Stomach (tissue), 9 donors: ENCODE results near the gene SLIT1. TPM values are rescaled to one million over a fixed set of nuclear protein-coding genes. Genes with fewer than 3 reads are reported as not detected.

Experiments
- DNase-seq, 2 donors: peaks; one replicate each; pipeline versions ENCODE4 v3.0.0 to v3.0.0-alpha.2; 2013 to 2019
- H3K27ac ChIP-seq, 5 donors: fragments of 200-600 bp in 4 of 5; sonication (generic) in 4 of 5; one replicate each; pipeline ENCODE4 v1.5.1; 2013 to 2019; ENCODE audit warnings: mild to moderate bottlenecking in 1 of 5, moderate library complexity in 1 of 5
- H3K27me3 ChIP-seq, 3 donors: fragments of 200-600 bp; sonication (generic); one replicate each; pipeline ENCODE4 v1.5.1; 2017 to 2019; ENCODE audit warnings: mixed run types in 1 of 3
- H3K36me3 ChIP-seq, 4 donors: fragments of 200-600 bp; sonication (generic); 1 replicate in 3 of 4; 2 replicates in 1 of 4; pipeline ENCODE4 v1.5.1; 2016 to 2019
- H3K4me1 ChIP-seq, 4 donors: fragments of 200-600 bp; sonication (generic); one replicate each; pipeline ENCODE4 v1.5.1; 2016 to 2019
- H3K4me3 ChIP-seq, 4 donors: fragments of 200-600 bp; sonication (generic) in 3 of 4; one replicate each; pipeline ENCODE4 v1.5.1; 2016 to 2019; ENCODE audit warnings: mild to moderate bottlenecking in 1 of 4
- H3K9me3 ChIP-seq, 4 donors: fragments of 200-600 bp; sonication (generic); one replicate each; pipeline ENCODE4 v1.5.1; 2016 to 2019
- EP300 ChIP-seq: sonication (generic); formaldehyde crosslinking; IDR thresholded peaks from one replicate; pipeline ENCODE4 v1.6.1; 2017; ENCODE audit warnings: antibody characterized with exemption
- POLR2A ChIP-seq, 4 donors: fragments of 450-650 bp; IDR thresholded peaks; one replicate each; pipeline ENCODE4 v1.6.1; 2016; ENCODE audit warnings: antibody characterized with exemption in 4 of 4, control low read depth in 2 of 4, mild to moderate bottlenecking in 1 of 4, moderate library complexity in 1 of 4
- POLR2AphosphoS5 ChIP-seq, 3 donors: sonication (generic); formaldehyde crosslinking; IDR thresholded peaks; one replicate each; pipeline ENCODE4 v1.6.1; 2016; ENCODE audit warnings: antibody characterized with exemption in 3 of 3
- WGBS, 5 donors: extraction: QIAGEN DNeasy Blood & Tissue Kit in 3 of 5; methylation state at CpG; one replicate each; pipeline versions ENCODE4 v1.1.5 to v1.1.7; 2013 to 2018; 5-methylcytosine and 5-hydroxymethylcytosine counted together
- intact Hi-C: fragments of 100-400 bp; cut with DNase I; formaldehyde crosslinking; loops from one replicate; pipeline ENCODE4 v1.15.1; 2023; ENCODE audit warnings: low total_unique reads
- polyA plus RNA-seq, 3 donors: library from polyadenylated mRNA; stranded (reverse); fragments of 200-250 nt; gene quantifications; one replicate each; pipeline ENCODE4 v1.2.3, GENCODE V29; 2013
- total RNA-seq, 5 donors: library from RNA; depleted of rRNA; stranded (reverse); fragments of >200 nt; gene quantifications; one replicate each; pipeline versions ENCODE4 v1.1.0 to v1.2.3, GENCODE V29; 2014 to 2016
- TF ChIP-seq, protein P1 (sequence below), 7 experiments: fragments of 450-650 bp in 4 of 7; fragments of 200-600 bp in 3 of 7; sonication (generic) in 3 of 7; IDR thresholded peaks; one replicate each; pipeline ENCODE4 v1.5.1; 2016 to 2019; ENCODE audit warnings: antibody characterized with exemption in 7 of 7, control low read depth in 2 of 7, mild to moderate bottlenecking in 1 of 7
- donor health status: healthy with polysubstance abuse.
- donor health status: Bipolar disorder and iron deficiency.
- donor health status: healthy.

The SLIT1 gene
- total and polyA plus RNA-seq, 8 donors: under 0.01 to 6.1 (median 0.44) TPM

DNA sequence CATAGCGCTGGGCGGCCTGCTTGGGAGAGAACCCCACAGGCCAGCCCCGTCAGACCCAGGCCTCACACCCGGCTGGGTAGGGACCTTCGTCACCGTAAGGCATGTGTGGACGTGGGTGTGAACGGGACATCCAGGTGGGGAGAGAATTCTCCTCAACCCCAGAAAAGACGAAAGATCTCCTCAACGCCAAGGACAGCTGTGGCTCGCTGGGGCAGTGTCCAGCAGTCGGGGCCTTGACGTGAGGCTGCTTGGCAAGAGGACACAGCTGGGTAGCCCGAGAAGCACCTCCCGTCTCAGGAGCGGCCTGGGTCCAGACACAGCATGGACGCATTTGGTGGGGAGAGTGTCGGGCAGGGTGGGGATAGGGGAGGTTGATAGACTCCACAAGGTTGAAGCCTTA, 1.2 kb upstream of the SLIT1 start:
- TF ChIP-seq, protein P1, sequence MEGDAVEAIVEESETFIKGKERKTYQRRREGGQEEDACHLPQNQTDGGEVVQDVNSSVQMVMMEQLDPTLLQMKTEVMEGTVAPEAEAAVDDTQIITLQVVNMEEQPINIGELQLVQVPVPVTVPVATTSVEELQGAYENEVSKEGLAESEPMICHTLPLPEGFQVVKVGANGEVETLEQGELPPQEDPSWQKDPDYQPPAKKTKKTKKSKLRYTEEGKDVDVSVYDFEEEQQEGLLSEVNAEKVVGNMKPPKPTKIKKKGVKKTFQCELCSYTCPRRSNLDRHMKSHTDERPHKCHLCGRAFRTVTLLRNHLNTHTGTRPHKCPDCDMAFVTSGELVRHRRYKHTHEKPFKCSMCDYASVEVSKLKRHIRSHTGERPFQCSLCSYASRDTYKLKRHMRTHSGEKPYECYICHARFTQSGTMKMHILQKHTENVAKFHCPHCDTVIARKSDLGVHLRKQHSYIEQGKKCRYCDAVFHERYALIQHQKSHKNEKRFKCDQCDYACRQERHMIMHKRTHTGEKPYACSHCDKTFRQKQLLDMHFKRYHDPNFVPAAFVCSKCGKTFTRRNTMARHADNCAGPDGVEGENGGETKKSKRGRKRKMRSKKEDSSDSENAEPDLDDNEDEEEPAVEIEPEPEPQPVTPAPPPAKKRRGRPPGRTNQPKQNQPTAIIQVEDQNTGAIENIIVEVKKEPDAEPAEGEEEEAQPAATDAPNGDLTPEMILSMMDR (IDR thresholded peaks at IDR 0.05): no peak
- TF ChIP-seq POLR2AphosphoS5 (IDR thresholded peaks at IDR 0.05) (no peak), EP300 (no peak), POLR2A (IDR thresholded peaks at IDR 0.05) (no peak)
- H3K4me1 ChIP-seq: peaks cover 8 to 16% (median 13%) of the 10 kb centered on the region in 4 donors
- no peak overlapping the region for H3K27ac ChIP-seq
- WGBS, 5 donors: 87 to 91% (median 89%) methylated on average over 13 to 18 of the region's 18 CpGs
- no peaks in the 10 kb centered on the region for H3K9me3 ChIP-seq
- no peak overlapping the region for H3K4me3 ChIP-seq
- intact Hi-C loops: no loop called here
- DNase-seq: no peak
- peaks cover 9 to 84% (median 45%) of the 10 kb centered on the region in 3 donors for H3K27me3 ChIP-seq
- H3K36me3 ChIP-seq: no peaks in the 10 kb centered on the region

GRCh38 chr10:97184971-97185325, 811 bp downstream of the SLIT1 start:
- H3K36me3 ChIP-seq: no peaks in the 10 kb centered on the region
- peaks cover 9 to 93% (median 48%) of the 10 kb centered on the region in 3 donors for H3K27me3 ChIP-seq
- WGBS, 5 donors: 13 to 46% (median 19%) methylated on average over 8 to 17 of the region's 17 CpGs
- no peaks in the 10 kb centered on the region for H3K9me3 ChIP-seq
- H3K27ac ChIP-seq: no peak overlapping the region
- DNase-seq: no peak
- peak overlapping the region in 1 of 4 donors; percentile 49 for H3K4me3 ChIP-seq
- TF ChIP-seq EP300 (no peak), POLR2A (IDR thresholded peaks at IDR 0.05) (no peak), POLR2AphosphoS5 (IDR thresholded peaks at IDR 0.05) (no peak)
- TF ChIP-seq, protein P1 (IDR thresholded peaks at IDR 0.05): no peak
- peaks cover 8 to 16% (median 13%) of the 10 kb centered on the region in 4 donors for H3K4me1 ChIP-seq
- intact Hi-C loops: no loop called here

- peaks cover 8 to 23% (median 16%) of the 10 kb centered on the region in 4 donors for H3K4me1 ChIP-seq
- no peak for TF ChIP-seq POLR2AphosphoS5 (IDR thresholded peaks at IDR 0.05)
- TF ChIP-seq, protein P1 (IDR thresholded peaks at IDR 0.05): no peak
- no peak for TF ChIP-seq POLR2A (IDR thresholded peaks at IDR 0.05)
- no peak for TF ChIP-seq EP300
- no peaks in the 10 kb centered on the region for H3K9me3 ChIP-seq
- no peak overlapping the region for H3K27ac ChIP-seq
- 82 to 97% (median 95%) methylated on average over 3 of the region's 3 CpGs for WGBS, 5 donors
- intact Hi-C loops: no loop called here
- peaks cover 9 to 94% (median 58%) of the 10 kb centered on the region in 3 donors for H3K27me3 ChIP-seq
- no peaks in the 10 kb centered on the region for H3K36me3 ChIP-seq
- no peak for DNase-seq
- no peak overlapping the region for H3K4me3 ChIP-seq
Measured at GRCh38 chr10:97183314-97183713, 2.4 kb downstream of the SLIT1 start.

GRCh38 chr10:97182288-97182990, 3.3 kb downstream of the SLIT1 start:
- TF ChIP-seq, protein P1 (IDR thresholded peaks at IDR 0.05): no peak
- no peak for TF ChIP-seq EP300
- no peak for TF ChIP-seq POLR2AphosphoS5 (IDR thresholded peaks at IDR 0.05)
- no peak for TF ChIP-seq POLR2A (IDR thresholded peaks at IDR 0.05)
- Histone ChIP-seq H3K9me3 (no peaks in the 10 kb centered on the region), H3K27me3 (peaks cover 9 to 94% (median 56%) of the 10 kb centered on the region in 3 donors), H3K27ac (no peak overlapping the region), H3K4me3 (no peak overlapping the region), H3K36me3 (no peaks in the 10 kb centered on the region), H3K4me1 (peaks cover 8 to 23% (median 16%) of the 10 kb centered on the region in 4 donors)
- 82 to 86% (median 84%) methylated on average over 10 of the region's 10 CpGs for WGBS, 5 donors
- intact Hi-C loops: no loop called here
- DNase-seq: no peak
